NCI-H146 treated with DMSO at 0.1 percent for 48 hours (cell line): ENCODE results near the gene ATP6V0B.

ENCODE experiments used
- DNase-seq: peaks from one replicate; lab custom pipeline; 2025; ENCODE audit not compliant: unreplicated experiment; lab: John Stamatoyannopoulos, UW

Gene ATP6V0B

GRCh38 chr1:43968348-43968948 lies 6.3 kb upstream of the ATP6V0B start:
- DNase-seq = no peak

- no peak for DNase-seq
Measured at GRCh38 chr1:43969416-43969745, 5.4 kb upstream of the ATP6V0B start.

- DNase-seq = peak; percentile 75
Measured at GRCh38 chr1:43969746-43970466, 4.9 kb upstream of the ATP6V0B start, which contains the start of gene DPH2. Gene DPH2 (plus strand): TSS chr1:43970010. CDS start chr1:43970176, 166 bp downstream.

- DNase-seq = no peak
Measured at GRCh38 chr1:43970502-43970901, 4.3 kb upstream of the ATP6V0B start.

- DNase-seq = no peak
Measured at GRCh38 chr1:43970911-43971310, 3.8 kb upstream of the ATP6V0B start.

GRCh38 chr1:43971336-43971980 lies 3.3 kb upstream of the ATP6V0B start:
- no peak for DNase-seq

GRCh38 chr1:43973981-43974442 lies 748 bp upstream of the ATP6V0B start:
- no peak for DNase-seq

- DNase-seq = no peak
Measured at GRCh38 chr1:43975249-43975961, 645 bp downstream of the ATP6V0B start.

GRCh38 chr1:43976045-43976444 lies 1.3 kb downstream of the ATP6V0B start:
- no peak for DNase-seq

- DNase-seq = no peak
Measured at GRCh38 chr1:43976890-43977289, 2.1 kb downstream of the ATP6V0B start.

GRCh38 chr1:43977376-43978263 lies 2.9 kb downstream of the ATP6V0B start:
- DNase-seq = no peak

- no peak for DNase-seq
Measured at GRCh38 chr1:43978264-43978550, 3.4 kb downstream of the ATP6V0B start.

GRCh38 chr1:43978551-43979260 lies 3.9 kb downstream of the ATP6V0B start, which contains the start of gene B4GALT2:
Gene B4GALT2 (plus strand): TSS chr1:43979210. CDS start chr1:43981161, 1,951 bp downstream.
- DNase-seq = no peak

- no peak for DNase-seq
Measured at GRCh38 chr1:43979261-43979527, 4.4 kb downstream of the ATP6V0B start.

GRCh38 chr1:43979528-43980254 lies 4.9 kb downstream of the ATP6V0B start:
- DNase-seq = no peak

GRCh38 chr1:43980255-43981134 lies 5.7 kb downstream of the ATP6V0B start:
- no peak for DNase-seq

- DNase-seq = no peak
Measured at GRCh38 chr1:43981135-43981491, 6.4 kb downstream of the ATP6V0B start.

- DNase-seq = no peak
Measured at GRCh38 chr1:43981636-43982035, 6.9 kb downstream of the ATP6V0B start.

GRCh38 chr1:43982241-43982640 lies 7.5 kb downstream of the ATP6V0B start:
- no peak for DNase-seq
